ENCODE data around the gene USP48. TPM values are rescaled to one million over a fixed set of nuclear protein-coding genes. Genes with fewer than 3 reads are reported as not detected.

Gene USP48
- total and polyA plus RNA-seq, 2 donors (not counting 1 experiment from before 2014, with no cell fraction given), result 34.1 to 45.6 TPM

GRCh38 chr1:21702780-21703179 is 80.2 kb downstream of the USP48 start:
- DNase-seq (ENCODE audit: low read depth in 2 of 2), result no peak

GRCh38 chr1:21701401-21701800 is 81.5 kb downstream of the USP48 start:
- Histone ChIP-seq H3K9ac (ENCODE audit: insufficient read depth, low read length) (no peak overlapping the region), H3K4me1 (ENCODE audit: control insufficient read depth, extremely low read depth, insufficient read depth, low read length) (no peaks in the 10 kb centered on the region), H3K9me3 (ENCODE audit: control insufficient read depth, insufficient read depth, low read depth, low read length) (no peaks in the 10 kb centered on the region), H3K27me3 (ENCODE audit: control insufficient read depth, insufficient read depth, low read length) (no peaks in the 10 kb centered on the region), H3K79me2 (ENCODE audit: control insufficient read depth, insufficient read depth, low read length) (no peaks in the 10 kb centered on the region), H3K4me3 (replicated peaks in 1 of 4; ENCODE audit: control extremely low read depth in 1 of 4, insufficient read depth in 1 of 4, low read depth in 3 of 4, low read length in 4 of 4) (no peak overlapping the region), H4K20me1 (ENCODE audit: control insufficient read depth, extremely low read depth, insufficient read depth, low read length) (no peaks in the 10 kb centered on the region), H3K27ac (ENCODE audit: insufficient read depth, low read length) (no peak overlapping the region), H3K36me3 (ENCODE audit: control insufficient read depth, insufficient read depth, low read length) (peaks cover 3% of the 10 kb centered on the region), H2AFZ (ENCODE audit: low read length) (no peak overlapping the region), H3K4me2 (ENCODE audit: extremely low read depth, insufficient read depth, low read length) (no peak overlapping the region)
- TF ChIP-seq CTCF (conservative IDR thresholded peaks at IDR 0.05 in 1 of 2, IDR thresholded peaks at IDR 0.05 in 1 of 2; ENCODE audit: low read depth in 1 of 2, low read length in 2 of 2) (no peak), EZH2 (IDR thresholded peaks at IDR 0.05; ENCODE audit: low read length, missing control alignments) (no peak)
- DNase-seq (ENCODE audit: low read depth in 2 of 2), result no peak

More at GRCh38 chr1:21702780-21703179, 80.2 kb downstream of the USP48 start:
- Histone ChIP-seq H3K9me3 (ENCODE audit: control insufficient read depth, insufficient read depth, low read depth, low read length) (no peaks in the 10 kb centered on the region), H3K27ac (ENCODE audit: insufficient read depth, low read length) (no peak overlapping the region), H3K4me2 (ENCODE audit: extremely low read depth, insufficient read depth, low read length) (no peak overlapping the region), H4K20me1 (ENCODE audit: control insufficient read depth, extremely low read depth, insufficient read depth, low read length) (no peaks in the 10 kb centered on the region), H3K36me3 (ENCODE audit: control insufficient read depth, insufficient read depth, low read length) (peaks cover 3% of the 10 kb centered on the region), H3K9ac (ENCODE audit: insufficient read depth, low read length) (no peak overlapping the region), H3K79me2 (ENCODE audit: control insufficient read depth, insufficient read depth, low read length) (no peaks in the 10 kb centered on the region), H3K27me3 (ENCODE audit: control insufficient read depth, insufficient read depth, low read length) (no peaks in the 10 kb centered on the region), H3K4me1 (ENCODE audit: control insufficient read depth, extremely low read depth, insufficient read depth, low read length) (no peaks in the 10 kb centered on the region), H2AFZ (ENCODE audit: low read length) (no peak overlapping the region), H3K4me3 (replicated peaks in 1 of 4; ENCODE audit: control extremely low read depth in 1 of 4, insufficient read depth in 1 of 4, low read depth in 3 of 4, low read length in 4 of 4) (no peak overlapping the region)
- no peak for TF ChIP-seq EZH2 (IDR thresholded peaks at IDR 0.05; ENCODE audit: low read length, missing control alignments)
- no peak for TF ChIP-seq CTCF (conservative IDR thresholded peaks at IDR 0.05 in 1 of 2, IDR thresholded peaks at IDR 0.05 in 1 of 2; ENCODE audit: low read depth in 1 of 2, low read length in 2 of 2)

DNA sequence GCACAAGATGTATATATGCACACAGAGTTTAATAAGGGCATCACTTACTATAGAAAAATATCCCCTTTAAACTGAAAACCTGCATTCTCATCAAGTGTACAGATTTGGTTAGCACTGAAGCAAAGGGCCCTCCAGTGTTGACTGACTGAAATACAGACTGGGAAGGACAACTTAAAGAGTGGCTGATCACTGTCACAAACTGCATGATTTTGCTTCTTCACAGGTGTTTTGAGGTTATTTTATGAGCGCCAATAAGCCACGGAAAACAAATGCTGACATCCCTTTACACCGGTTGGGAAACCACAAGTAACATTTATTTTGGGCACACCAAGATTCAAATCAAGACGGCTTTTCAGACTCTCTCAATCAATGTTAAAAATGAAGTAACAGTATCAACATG is 82.9 kb downstream of the USP48 start:
- Histone ChIP-seq H3K27me3 (ENCODE audit: control insufficient read depth, insufficient read depth, low read length) (no peaks in the 10 kb centered on the region), H3K4me3 (replicated peaks in 1 of 4; ENCODE audit: control extremely low read depth in 1 of 4, insufficient read depth in 1 of 4, low read depth in 3 of 4, low read length in 4 of 4) (no peak overlapping the region), H4K20me1 (ENCODE audit: control insufficient read depth, extremely low read depth, insufficient read depth, low read length) (no peaks in the 10 kb centered on the region), H3K4me1 (ENCODE audit: control insufficient read depth, extremely low read depth, insufficient read depth, low read length) (no peaks in the 10 kb centered on the region), H3K27ac (ENCODE audit: insufficient read depth, low read length) (no peak overlapping the region), H3K4me2 (ENCODE audit: extremely low read depth, insufficient read depth, low read length) (no peak overlapping the region), H3K9ac (ENCODE audit: insufficient read depth, low read length) (no peak overlapping the region), H3K9me3 (ENCODE audit: control insufficient read depth, insufficient read depth, low read depth, low read length) (no peaks in the 10 kb centered on the region), H2AFZ (ENCODE audit: low read length) (no peak overlapping the region), H3K36me3 (ENCODE audit: control insufficient read depth, insufficient read depth, low read length) (peaks cover 3% of the 10 kb centered on the region), H3K79me2 (ENCODE audit: control insufficient read depth, insufficient read depth, low read length) (no peaks in the 10 kb centered on the region)
- no peak for DNase-seq (ENCODE audit: low read depth in 2 of 2)
- TF ChIP-seq CTCF (conservative IDR thresholded peaks at IDR 0.05 in 1 of 2, IDR thresholded peaks at IDR 0.05 in 1 of 2; ENCODE audit: low read depth in 1 of 2, low read length in 2 of 2), result no peak
- no peak for TF ChIP-seq EZH2 (IDR thresholded peaks at IDR 0.05; ENCODE audit: low read length, missing control alignments)
